ENCODE data around the gene CCDC12.

CCDC12 gene

GRCh38 chr3:46898321-46899150, 78.0 kb downstream of the CCDC12 start:
- H3K27me3 ChIP-seq (replicated peaks; ENCODE audit: insufficient read depth, low read length): peaks cover 10% of the 10 kb centered on the region
- H3K9me2 ChIP-seq (replicated peaks; ENCODE audit: insufficient read depth, low read length): no peaks in the 10 kb centered on the region
- TF ChIP-seq EZH2phosphoT487 (IDR thresholded peaks at IDR 0.05; ENCODE audit: low read length): no peak
- no peak for TF ChIP-seq CTCF (IDR thresholded peaks at IDR 0.05; ENCODE audit: low read length)
- TF ChIP-seq EZH2 (optimal IDR thresholded peaks at IDR 0.05; ENCODE audit: low read depth, low read length): no peak
- H3K4me3 ChIP-seq (ENCODE audit: low read length): no peak overlapping the region
- H3F3A ChIP-seq (ENCODE audit: insufficient read depth, low read length): no peaks in the 10 kb centered on the region
- H3K36me3 ChIP-seq (replicated peaks; ENCODE audit: insufficient read depth, low read length): no peaks in the 10 kb centered on the region
- H4K20me1 ChIP-seq (ENCODE audit: insufficient read depth, low read length): no peaks in the 10 kb centered on the region
- DNase-seq: no peak
- no peaks in the 10 kb centered on the region for H3K9me3 ChIP-seq (replicated peaks; ENCODE audit: insufficient read depth, low read length)
- no peak overlapping the region for H3K9ac ChIP-seq (ENCODE audit: low read length)
- H2AFZ ChIP-seq (ENCODE audit: low read length): no peak overlapping the region
- H3K4me1 ChIP-seq (ENCODE audit: low read length): no peaks in the 10 kb centered on the region
- 0 out of 2 replicates have a peak overlapping the region, but pooled peaks have one; percentile 18 for H3K4me2 ChIP-seq (ENCODE audit: low read depth, low read length)
- H3K27ac ChIP-seq (ENCODE audit: low read length): no peak overlapping the region
- H3K79me2 ChIP-seq (ENCODE audit: low read length): no peaks in the 10 kb centered on the region

DNA sequence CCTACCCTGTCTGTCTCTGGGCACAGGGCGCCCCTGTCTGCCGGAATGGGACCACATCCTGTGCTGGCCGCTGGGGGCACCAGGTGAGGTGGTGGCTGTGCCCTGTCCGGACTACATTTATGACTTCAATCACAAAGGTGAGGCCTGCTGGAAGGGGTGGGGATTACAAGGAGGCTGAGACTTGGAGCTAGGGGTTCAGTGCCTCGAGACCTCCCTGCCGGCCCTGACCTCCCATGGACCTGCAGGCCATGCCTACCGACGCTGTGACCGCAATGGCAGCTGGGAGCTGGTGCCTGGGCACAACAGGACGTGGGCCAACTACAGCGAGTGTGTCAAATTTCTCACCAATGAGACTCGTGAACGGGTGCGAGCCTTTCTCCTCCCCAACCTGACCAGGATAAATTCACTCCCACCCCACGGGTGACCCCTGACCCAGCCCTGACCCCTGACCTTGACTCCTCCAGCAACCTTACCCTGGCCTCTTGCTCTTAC, 78.7 kb downstream of the CCDC12 start:
- no peaks in the 10 kb centered on the region for H3K4me1 ChIP-seq (ENCODE audit: low read length)
- H3K4me2 ChIP-seq (ENCODE audit: low read depth, low read length): no peak overlapping the region
- no peaks in the 10 kb centered on the region for H3K9me2 ChIP-seq (replicated peaks; ENCODE audit: insufficient read depth, low read length)
- no peaks in the 10 kb centered on the region for H4K20me1 ChIP-seq (ENCODE audit: insufficient read depth, low read length)
- no peaks in the 10 kb centered on the region for H3K36me3 ChIP-seq (replicated peaks; ENCODE audit: insufficient read depth, low read length)
- no peak overlapping the region for H3K4me3 ChIP-seq (ENCODE audit: low read length)
- H3F3A ChIP-seq (ENCODE audit: insufficient read depth, low read length): no peaks in the 10 kb centered on the region
- no peak overlapping the region for H2AFZ ChIP-seq (ENCODE audit: low read length)
- DNase-seq: no peak
- H3K27me3 ChIP-seq (replicated peaks; ENCODE audit: insufficient read depth, low read length): peaks cover 10% of the 10 kb centered on the region
- TF ChIP-seq EZH2 (optimal IDR thresholded peaks at IDR 0.05; ENCODE audit: low read depth, low read length) (no peak), CTCF (IDR thresholded peaks at IDR 0.05; ENCODE audit: low read length) (peak; percentile 35)
- H3K79me2 ChIP-seq (ENCODE audit: low read length): no peaks in the 10 kb centered on the region
- H3K9me3 ChIP-seq (replicated peaks; ENCODE audit: insufficient read depth, low read length): no peaks in the 10 kb centered on the region
- H3K27ac ChIP-seq (ENCODE audit: low read length): no peak overlapping the region
- H3K9ac ChIP-seq (ENCODE audit: low read length): no peak overlapping the region

GRCh38 chr3:46897031-46897430, 79.5 kb downstream of the CCDC12 start:
- H3K27ac ChIP-seq (ENCODE audit: low read length): no peak overlapping the region
- H4K20me1 ChIP-seq (ENCODE audit: insufficient read depth, low read length): no peaks in the 10 kb centered on the region
- H3K9me3 ChIP-seq (replicated peaks; ENCODE audit: insufficient read depth, low read length): no peaks in the 10 kb centered on the region
- no peaks in the 10 kb centered on the region for H3F3A ChIP-seq (ENCODE audit: insufficient read depth, low read length)
- H3K4me3 ChIP-seq (ENCODE audit: low read length): no peak overlapping the region
- H3K79me2 ChIP-seq (ENCODE audit: low read length): no peaks in the 10 kb centered on the region
- H3K4me2 ChIP-seq (ENCODE audit: low read depth, low read length): no peak overlapping the region
- H3K36me3 ChIP-seq (replicated peaks; ENCODE audit: insufficient read depth, low read length): no peaks in the 10 kb centered on the region
- no peaks in the 10 kb centered on the region for H3K9me2 ChIP-seq (replicated peaks; ENCODE audit: insufficient read depth, low read length)
- TF ChIP-seq EZH2phosphoT487 (IDR thresholded peaks at IDR 0.05; ENCODE audit: low read length) (no peak), EZH2 (optimal IDR thresholded peaks at IDR 0.05; ENCODE audit: low read depth, low read length) (no peak), CTCF (IDR thresholded peaks at IDR 0.05; ENCODE audit: low read length) (no peak)
- H3K4me1 ChIP-seq (ENCODE audit: low read length): 0 out of 2 replicates have a peak, but pooled peaks cover under 1% of the 10 kb centered on the region
- DNase-seq: no peak
- peaks cover 10% of the 10 kb centered on the region for H3K27me3 ChIP-seq (replicated peaks; ENCODE audit: insufficient read depth, low read length)
- no peak overlapping the region for H2AFZ ChIP-seq (ENCODE audit: low read length)
- H3K9ac ChIP-seq (ENCODE audit: low read length): no peak overlapping the region
